NB4 (cell line): ENCODE results near the gene TRIM9.
A peak's percentile ranks its signal among the peaks of the same experiment; 100 is the strongest.

ENCODE experiments used
- DNase-seq: peaks from one replicate; pipeline ENCODE4 v3.0.0; 2010; ENCODE audit warnings: low read depth
- H3K4me3 ChIP-seq: one replicate; pipeline ENCODE4 v1.5.1; 2011; ENCODE audit warnings: mild to moderate bottlenecking, low read depth, low read length, moderate library complexity
- MYC ChIP-seq: IDR thresholded peaks from 2 replicates; pipeline ENCODE4 v1.6.1; 2011; ENCODE audit warnings: low read depth, low read length
- POLR2A ChIP-seq: IDR thresholded peaks from 2 replicates; pipeline ENCODE4 v1.6.1; 2011; ENCODE audit warnings: mild to moderate bottlenecking; ENCODE audit not compliant: insufficient read length; ENCODE audit errors: extremely low read depth
- TF ChIP-seq, protein P1 (sequence below): IDR thresholded peaks from 2 replicates; pipeline ENCODE4 v1.6.1; 2011; ENCODE audit warnings: low read depth, low read length
- TF ChIP-seq, protein P2 (sequence below): IDR thresholded peaks from one replicate; pipeline ENCODE4 v1.5.1; 2012; ENCODE audit warnings: low read depth, low read length

TRIM9 gene

DNA sequence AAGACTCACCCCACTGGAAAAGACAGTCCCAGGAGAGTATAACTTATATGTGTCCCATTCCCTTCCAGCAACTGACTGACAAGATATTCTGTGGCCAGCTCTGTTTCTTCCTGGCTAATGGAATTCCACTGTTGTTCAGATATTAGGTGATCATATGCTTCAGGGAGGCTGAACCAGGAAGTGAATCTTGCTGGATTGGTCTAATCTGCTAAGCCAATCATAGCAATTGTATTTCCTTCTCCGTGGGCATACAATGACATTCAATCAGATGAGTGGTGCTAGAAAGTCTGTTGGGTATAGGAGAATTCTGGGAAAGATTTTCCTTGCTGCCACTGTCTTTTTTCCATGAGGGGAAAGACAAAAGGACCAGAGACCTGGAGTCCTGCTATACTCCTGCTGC, 162.7 kb downstream of the TRIM9 start:
- TF ChIP-seq POLR2A: no peak
- TF ChIP-seq, protein P1, sequence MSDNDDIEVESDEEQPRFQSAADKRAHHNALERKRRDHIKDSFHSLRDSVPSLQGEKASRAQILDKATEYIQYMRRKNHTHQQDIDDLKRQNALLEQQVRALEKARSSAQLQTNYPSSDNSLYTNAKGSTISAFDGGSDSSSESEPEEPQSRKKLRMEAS: no peak
- TF ChIP-seq MYC: no peak
- TF ChIP-seq, protein P2, sequence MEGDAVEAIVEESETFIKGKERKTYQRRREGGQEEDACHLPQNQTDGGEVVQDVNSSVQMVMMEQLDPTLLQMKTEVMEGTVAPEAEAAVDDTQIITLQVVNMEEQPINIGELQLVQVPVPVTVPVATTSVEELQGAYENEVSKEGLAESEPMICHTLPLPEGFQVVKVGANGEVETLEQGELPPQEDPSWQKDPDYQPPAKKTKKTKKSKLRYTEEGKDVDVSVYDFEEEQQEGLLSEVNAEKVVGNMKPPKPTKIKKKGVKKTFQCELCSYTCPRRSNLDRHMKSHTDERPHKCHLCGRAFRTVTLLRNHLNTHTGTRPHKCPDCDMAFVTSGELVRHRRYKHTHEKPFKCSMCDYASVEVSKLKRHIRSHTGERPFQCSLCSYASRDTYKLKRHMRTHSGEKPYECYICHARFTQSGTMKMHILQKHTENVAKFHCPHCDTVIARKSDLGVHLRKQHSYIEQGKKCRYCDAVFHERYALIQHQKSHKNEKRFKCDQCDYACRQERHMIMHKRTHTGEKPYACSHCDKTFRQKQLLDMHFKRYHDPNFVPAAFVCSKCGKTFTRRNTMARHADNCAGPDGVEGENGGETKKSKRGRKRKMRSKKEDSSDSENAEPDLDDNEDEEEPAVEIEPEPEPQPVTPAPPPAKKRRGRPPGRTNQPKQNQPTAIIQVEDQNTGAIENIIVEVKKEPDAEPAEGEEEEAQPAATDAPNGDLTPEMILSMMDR: no peak
- no peak overlapping the region for H3K4me3 ChIP-seq
- DNase-seq: no peak

DNA sequence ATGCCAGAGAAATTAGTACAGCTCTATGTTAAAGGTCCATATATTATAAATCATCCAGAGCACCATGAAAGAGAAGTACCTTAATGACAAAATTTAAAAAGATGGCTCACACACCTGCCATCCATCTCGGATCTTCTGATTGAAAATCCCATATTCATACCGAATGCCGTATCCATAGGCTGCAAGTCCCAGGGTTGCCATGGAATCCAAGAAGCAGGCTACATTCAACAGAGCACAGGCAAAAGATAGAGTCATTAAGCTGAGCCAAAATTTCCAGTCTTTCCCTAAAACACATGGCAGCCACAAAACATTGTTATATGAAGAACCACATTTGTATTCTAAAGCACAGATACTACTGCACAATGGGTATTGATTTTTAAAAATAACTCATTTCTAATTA, 163.3 kb downstream of the TRIM9 start:
- DNase-seq: no peak
- TF ChIP-seq, protein P2: no peak
- no peak for TF ChIP-seq POLR2A
- TF ChIP-seq, protein P1: no peak
- H3K4me3 ChIP-seq: no peak overlapping the region

DNA sequence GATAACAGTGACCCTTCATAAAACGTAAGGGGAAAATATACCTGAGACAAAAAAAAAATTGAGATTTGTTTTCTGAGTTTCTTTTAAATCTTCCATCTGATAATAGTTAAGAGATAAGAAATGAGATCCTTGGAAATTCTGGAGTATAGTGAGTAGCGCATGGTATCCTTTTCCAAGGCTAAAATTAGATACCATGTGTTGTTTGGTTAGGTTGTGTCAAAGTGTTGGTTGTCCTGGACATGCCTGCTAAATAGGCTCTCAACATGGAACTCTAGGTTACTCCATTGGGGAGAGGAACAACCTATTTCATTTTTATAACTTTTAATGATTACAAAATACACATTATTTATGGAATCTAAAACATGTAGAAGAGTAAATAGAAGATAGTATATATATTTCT, 165.4 kb downstream of the TRIM9 start:
- no peak for TF ChIP-seq POLR2A
- no peak for TF ChIP-seq MYC
- TF ChIP-seq, protein P1: no peak
- TF ChIP-seq, protein P2: no peak
- H3K4me3 ChIP-seq: peak overlapping the region; percentile 52
- no peak for DNase-seq

DNA sequence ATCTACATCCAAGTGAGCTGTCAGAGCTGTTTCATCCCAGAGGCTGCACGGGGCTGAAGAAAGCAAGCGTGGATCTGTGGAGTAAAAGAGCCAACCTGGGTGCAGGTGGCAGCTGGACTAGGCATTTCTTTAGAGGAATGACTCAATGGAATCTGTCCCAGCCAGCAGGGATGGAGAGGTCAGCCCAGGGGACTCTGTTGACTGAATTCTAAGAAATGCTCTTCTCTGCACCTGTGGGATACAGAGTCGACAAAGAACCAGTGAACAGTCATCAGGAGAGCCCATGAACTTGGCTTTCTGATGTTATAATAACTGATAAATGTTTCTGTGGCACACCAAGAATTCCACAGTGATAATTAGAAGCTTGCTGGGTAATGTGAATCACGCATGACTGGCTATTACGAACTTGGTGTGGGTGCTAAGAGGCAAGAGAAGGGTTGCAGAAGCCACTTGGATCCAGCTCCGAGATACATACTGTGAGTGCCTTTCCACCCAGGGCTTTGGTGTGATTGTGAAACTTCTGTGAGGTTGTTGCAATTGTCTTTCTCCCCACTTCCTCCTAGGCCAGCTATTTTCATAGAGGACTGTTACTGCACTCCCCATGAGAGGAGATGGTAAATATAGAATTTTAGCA, 166.8 kb downstream of the TRIM9 start:
- TF ChIP-seq, protein P1: peak; percentile 72
- TF ChIP-seq MYC (peak; percentile 66; the same call in 1 of the 2 replicates), POLR2A (no peak)
- TF ChIP-seq, protein P2: no peak
- peak overlapping the region; percentile 52 for H3K4me3 ChIP-seq
- DNase-seq: peak; percentile 96

DNA sequence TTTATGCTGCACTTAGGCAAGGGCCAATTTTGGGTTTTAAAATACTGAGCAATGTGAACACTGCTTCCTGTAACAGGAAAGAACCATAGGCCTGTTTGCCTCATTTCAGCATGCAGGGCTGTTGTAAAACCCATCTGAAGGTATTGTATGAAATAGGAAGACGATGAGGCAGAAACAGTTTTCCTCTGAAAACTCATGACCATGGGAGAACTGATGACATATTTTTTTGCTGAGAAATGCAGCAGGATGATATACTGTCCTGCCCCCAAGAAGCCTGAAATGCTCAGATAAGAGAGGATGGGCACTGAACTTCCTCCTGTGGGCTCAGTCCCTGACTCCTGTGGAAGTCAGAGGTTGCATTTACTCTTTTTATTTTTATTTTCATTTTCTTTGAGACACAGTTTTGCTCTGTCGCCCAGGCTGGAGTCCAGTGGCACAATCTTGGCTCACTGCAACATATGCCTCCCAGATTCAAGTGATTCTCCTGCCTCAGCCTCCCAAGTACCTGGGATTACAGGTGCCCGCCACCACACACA, 168.0 kb downstream of the TRIM9 start:
- no peak overlapping the region for H3K4me3 ChIP-seq
- peak; percentile 92 for DNase-seq
- TF ChIP-seq, protein P1: 0 out of 2 replicates have a peak, but pooled peaks have one; percentile 14
- TF ChIP-seq POLR2A: no peak
